ENCODE data around the gene RUSC2.
"Not testable (repeated sequence)": the region's sequence is repeated elsewhere in the genome, so short reads cannot be mapped to it uniquely, and the experiment has no call there.

RUSC2 gene

DNA sequence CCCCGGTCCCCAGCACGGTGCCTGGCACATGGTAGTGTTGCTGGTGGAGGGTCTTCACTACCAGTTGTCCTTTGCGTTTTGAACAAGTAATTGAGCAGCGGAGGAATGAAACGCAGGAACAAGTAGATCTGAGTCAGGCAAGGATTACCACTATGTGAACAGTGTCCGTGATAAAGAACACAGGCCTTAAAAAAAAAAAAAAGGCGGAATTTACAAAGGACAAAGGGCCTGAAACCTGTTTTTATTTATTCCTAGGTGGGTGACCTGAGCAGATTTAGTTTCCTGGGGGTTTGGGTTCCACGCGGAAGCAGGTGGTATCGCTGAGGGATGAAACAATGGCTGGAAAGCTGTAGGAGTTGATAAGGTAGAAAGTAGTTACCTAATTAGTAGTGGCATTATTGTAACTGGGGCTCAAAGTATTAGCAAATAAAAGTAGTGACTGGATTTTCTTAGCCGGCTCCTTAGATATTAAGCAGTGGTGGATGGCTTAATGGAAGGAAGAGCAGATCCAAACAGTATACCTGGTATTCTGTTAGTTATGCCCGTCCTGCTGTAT is 1.1 kb downstream of the RUSC2 start:
- no peak for DNase-seq

DNA sequence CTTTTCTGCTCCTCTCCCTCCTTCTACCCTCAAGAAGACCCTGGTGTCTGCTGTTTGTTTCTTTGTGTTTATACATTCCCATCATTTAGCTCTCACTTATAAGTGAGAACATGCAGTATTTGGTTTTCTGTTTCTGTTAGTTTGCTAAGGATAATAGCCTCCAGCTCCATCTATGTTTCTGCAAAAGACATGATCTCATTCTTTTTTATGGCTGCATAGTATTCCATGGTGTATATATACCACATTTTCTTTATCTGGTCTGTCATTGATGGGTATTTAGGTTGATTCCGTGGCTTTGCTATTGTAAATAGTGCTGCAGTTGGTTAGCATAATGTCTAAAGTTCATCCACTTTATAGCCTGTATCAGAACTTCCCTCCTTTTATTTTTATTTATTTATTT is 3.2 kb downstream of the RUSC2 start:
- not testable (repeated sequence) for DNase-seq

DNA sequence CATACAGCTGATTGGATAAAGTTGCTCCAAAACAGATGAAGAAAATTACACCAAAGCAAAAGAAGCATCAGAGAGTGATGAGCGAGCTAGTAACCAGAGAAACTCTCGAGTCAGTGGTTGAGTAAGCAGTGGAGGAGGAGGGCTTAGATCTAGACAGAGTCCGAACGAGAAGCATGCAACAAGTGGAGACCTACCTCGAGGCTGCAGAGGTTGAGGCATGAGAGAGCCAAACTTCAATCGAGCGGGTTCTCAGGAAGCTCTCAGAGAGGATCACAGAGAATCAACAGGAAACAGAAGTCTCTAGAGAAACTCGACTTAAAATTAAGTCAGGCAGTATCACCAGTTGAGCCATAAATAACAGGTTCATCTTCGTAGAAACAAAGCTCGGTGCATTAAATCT is 6.1 kb downstream of the RUSC2 start:
- DNase-seq: no peak

DNA sequence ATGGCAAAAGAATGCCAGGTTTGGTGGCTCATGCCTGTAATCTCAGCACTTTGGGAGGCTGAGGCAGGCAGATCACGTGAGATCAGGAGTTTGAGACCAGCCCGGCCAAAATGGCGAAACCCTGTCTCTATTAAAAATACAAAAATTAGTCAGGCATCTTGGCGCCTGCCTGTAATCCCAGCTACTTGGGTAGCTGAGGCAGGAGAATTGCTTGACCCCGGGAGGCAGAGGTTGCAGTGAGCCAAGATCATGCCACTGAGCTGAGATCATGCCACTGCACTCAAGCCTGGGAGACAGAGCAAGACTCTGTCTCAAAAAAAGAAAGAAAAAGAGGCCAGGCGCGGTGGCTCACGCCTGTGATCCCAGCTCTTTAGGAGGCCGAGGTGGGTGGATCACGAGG is 8.3 kb downstream of the RUSC2 start:
- DNase-seq: not testable (repeated sequence)

DNA sequence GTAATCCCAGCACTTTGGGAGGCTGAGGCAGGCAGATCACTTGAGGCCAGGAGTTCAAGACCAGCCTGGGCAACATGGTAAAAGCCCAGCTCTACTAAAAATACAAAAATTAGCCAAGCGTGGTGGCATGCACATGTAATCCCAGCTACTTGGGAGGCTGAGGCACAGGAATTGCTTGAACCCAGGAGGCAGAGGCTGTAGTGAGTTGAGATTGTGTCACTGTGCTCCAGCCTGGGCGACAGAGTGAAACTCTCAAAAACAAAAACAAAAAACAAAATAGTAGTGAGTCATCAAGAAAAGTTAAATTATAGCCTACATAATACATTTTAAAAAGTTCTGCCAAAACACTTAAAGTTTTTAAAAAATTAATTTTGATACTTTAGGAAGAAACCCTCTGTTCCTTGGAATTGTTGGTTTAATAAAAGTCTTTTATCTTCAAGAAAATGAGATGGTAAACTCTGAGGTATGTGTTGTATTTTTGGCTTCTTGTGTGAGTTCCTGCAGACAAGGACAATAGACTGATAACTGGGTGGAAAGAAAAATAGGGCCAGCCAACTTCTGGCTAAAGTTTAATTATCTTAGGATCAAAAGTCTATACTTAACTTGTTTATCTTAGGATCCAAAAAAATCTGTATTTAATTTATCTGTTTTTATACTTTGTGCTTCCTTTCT is 9.3 kb downstream of the RUSC2 start:
- no peak for DNase-seq

DNA sequence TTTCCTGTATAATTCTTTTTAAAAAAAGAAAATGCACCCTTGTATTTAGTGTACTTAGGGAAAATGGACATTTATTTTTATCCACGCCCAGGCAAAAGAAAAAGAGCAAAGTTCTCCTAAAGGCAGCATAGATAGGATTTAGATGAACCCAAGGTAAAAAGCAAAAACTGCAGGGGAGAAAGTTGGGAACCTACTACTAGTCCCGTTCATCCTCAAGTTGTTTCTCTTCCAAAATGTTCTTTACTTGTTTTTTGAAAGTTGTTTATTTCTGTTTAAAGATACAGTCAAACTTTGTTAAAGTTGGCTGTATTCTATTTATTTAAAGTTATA is 9.8 kb downstream of the RUSC2 start:
- DNase-seq: no peak

DNA sequence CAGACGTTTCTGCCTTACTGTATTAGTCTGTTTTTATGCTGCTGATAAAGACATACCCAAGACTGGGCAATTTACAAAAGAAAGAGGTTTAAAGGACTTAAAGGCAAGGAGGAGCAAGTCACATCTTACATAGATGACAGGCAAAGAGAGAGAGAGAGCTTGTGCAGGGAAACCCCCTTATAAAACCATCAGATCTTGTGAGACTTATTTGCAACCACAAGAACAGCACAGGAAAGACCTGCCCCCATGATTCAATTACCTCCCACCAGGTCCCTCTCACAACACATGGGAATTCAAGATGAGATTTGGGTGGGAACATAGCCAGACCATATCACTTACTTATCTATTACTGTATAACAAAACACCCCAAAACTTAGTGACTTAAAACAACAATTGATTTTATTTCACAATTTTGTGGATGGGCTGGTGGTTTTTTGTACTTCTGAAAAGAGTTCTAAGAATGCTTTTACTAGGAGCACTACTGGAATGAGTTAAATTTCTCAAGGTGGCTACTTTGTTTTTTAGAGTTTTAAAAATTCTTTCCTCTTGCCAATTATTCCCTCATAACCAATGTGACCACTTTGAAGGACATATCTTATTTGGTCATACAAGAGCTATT is 10.3 kb downstream of the RUSC2 start:
- no peak for DNase-seq

DNA sequence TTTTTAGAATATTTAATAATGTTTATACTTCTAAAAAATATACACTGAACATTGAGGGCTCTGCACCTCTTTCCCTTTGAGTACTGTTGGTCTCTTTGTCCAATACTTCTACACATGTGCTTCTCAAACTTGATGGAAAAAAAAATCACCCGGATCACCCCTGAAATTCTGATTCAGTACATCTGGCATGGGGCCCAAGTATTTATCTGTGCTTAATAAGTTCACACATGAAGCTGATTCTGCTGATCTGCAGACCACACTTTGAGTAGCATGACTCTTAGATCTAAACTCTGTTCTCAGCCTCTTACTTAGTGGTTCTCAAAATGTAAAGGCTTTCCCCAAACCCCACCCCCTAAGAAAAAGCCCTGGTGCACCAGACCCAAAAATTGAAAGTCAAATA is 12.0 kb downstream of the RUSC2 start:
- DNase-seq: no peak

DNA sequence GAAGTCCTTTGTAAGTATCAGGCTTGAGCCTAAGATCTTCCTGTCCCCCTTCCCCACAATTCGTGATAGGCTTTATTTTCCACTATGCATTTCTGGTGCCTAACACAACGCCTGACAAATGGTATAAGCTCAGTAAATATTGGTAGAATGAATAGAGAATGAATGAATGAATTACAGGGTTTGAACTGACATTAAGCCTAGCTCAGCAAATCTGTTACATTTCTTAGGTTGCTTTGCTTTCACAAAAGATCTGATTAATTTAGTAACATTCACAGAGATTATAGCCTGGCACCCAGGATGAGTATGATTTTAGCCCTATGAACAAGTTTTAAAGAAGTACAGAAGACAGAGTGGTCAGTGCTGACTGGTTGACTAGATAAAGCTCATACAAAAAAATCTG is 16.4 kb downstream of the RUSC2 start:
- no peak for DNase-seq

DNA sequence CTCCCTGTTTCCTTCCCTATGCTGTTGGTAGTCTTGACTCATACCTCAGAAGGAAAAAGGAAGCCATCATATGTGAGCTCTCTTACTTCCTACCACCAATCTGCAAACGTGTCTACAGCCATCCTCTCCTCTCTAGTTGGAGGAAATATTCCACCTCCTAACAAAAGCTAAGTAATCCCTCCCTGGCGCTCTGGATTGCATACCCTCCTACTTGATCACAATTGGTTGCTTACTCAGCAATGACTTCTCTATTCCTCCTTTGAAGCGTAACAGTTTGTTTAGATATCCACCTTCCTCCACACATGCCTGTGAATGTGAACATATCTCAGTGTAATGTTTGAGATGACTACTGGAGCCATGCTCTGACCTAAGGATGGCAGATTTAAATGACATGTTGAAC is 18.2 kb downstream of the RUSC2 start:
- DNase-seq: no peak

DNA sequence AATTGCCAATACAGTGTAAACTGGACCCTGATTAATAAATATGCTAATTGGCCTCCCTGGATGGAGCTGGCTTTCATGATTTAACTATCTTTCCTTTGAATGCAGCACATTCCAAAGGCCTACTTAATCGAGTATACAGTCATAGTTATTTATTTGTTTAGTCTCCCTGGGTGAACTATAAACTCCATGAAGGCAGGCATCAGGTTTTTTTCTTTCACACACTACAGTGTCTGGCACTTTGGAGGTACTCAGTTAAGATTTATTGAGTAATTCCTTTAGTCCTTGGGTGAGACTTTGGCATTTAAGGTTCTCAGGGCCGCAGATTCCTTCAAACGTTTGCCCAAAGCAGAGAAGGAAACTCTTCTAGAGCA is 20.5 kb downstream of the RUSC2 start:
- no peak for DNase-seq

DNA sequence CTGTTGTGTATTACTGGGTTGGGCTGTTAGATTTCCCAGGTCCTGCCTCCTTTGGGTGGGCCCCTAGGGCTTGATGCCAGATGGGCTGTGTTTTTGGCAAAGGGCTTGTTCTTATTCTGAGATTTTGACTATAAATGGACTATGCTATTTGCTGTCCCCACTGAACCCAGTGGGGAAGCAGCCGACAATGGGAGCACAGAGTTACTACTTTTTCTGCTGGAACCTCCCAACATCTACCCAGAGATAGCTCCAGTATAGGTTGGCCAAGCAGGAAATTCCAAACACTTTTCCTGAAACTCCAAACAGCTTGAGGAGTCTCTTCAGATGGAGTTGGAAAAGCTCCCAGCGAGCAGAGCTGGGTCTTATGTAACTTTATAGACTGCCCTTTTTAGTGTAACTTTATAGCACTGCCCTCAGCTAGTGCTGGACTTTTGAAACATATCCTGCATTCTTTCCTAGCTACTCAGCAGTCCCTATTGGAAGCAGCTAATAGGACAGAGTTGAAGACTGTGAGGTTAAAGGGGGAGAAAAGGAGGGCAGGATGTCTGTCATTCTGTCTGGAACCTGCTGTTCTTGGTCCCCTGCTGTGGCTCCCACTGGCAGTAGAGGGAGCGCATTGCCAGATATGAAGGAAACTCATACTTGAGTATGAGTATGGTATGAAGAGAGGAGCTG is 21.0 kb downstream of the RUSC2 start:
- no peak for DNase-seq

DNA sequence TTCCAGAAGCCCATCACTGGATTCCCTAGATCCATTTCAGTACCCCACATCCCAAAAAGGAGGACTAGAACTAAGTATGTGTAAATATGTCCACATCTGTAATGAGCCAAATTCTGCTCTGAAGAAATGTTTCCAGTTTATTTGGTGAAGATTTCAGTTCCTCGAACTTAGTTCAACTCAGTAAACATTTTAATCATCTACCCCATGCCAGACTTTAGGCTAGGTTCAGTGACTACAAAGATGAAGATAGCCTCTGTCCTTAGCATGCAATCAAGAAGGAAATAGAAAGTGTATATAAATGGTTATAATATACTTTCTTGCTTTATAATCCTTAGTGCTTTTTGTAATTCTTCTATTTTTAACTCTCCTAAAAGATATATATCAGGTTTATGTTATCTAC is 21.5 kb downstream of the RUSC2 start:
- DNase-seq: no peak

DNA sequence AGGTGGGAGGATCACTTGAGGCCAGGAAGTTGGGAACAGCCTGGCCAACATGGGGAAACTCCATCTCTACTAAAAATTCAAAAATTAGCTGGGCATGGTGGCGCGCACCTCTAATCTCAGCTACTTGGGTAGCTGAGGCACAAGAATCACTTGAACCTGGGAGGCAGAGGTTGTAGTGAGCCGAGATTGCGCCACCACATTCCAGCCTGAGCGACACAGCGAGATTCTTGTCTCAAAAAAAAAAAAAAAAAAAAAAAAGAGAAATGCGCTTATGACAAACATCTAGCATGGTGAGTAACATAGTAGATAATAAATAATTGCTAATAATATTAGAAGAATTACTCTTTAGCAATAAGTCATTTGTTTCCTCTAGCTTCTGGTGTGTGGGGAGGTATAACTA is 25.9 kb downstream of the RUSC2 start:
- no peak for DNase-seq

DNA sequence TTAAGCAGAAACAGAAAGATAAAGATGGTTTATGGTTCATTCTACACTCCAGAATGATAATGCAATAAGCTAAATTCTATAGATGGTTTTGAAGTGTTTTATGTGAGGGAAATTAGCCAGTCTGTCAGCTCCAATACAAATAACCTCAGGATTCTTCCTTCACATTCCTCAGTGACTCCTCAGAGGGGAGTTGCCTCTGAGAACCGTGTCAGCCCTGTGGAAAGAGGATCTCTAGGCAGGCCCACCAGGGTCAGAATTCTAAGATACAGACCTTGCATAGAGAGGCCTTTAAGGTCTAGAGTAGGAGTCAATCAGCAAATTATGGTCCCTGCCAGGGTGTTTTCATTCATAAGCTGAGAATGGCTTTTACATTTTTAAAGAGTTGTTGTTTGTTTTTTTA is 26.6 kb downstream of the RUSC2 start:
- DNase-seq: no peak

DNA sequence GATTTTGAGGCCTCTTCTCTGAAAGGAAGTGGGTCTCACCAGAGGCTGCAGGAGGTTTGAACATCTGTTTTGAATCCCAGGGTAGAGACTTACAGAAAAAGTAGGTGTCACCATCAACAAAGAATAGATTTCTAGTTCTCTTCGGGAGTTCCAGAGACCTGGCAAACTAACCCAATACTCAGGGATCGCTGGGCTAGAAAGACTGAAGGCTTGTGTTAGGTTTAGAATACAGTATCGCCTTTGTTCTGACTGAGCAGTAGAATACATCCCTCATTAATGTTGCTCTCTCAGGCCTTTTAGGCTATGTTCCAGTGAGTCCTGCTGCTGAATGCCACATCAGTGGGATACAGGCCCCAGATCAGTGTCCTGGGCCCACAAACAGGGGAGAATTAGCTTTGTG is 27.2 kb downstream of the RUSC2 start:
- no peak for DNase-seq

DNA sequence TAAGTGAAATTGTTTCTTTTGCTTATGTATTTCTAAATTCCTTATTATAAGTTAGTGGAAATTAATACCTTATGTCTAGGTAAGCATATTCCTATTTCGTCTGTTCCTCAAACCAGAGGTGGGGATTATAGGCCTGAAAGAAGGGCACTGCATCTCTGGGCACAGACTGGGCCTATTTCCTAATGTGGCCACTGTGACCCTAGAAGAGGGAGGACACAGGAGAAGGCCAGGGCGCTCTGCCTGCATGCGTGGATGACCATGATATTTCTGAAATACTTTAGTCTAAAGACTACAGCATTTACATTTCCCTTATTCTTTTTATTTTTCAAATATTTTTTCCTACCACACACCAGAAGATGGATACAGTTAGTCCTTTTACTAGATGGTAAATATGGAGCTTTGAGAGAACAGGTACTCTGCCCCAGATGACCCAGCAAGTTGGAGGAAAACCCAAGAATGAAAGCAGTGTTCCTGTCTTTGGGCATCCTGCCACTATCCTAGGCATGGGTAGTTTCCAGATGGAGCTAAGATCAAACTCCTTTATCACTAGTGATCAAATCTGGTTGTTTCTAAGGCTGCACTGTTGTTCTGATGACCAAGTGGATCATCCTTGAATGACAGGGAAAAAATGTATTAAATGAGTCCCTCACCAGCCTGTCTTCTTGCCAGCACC is 27.8 kb downstream of the RUSC2 start:
- no peak for DNase-seq

DNA sequence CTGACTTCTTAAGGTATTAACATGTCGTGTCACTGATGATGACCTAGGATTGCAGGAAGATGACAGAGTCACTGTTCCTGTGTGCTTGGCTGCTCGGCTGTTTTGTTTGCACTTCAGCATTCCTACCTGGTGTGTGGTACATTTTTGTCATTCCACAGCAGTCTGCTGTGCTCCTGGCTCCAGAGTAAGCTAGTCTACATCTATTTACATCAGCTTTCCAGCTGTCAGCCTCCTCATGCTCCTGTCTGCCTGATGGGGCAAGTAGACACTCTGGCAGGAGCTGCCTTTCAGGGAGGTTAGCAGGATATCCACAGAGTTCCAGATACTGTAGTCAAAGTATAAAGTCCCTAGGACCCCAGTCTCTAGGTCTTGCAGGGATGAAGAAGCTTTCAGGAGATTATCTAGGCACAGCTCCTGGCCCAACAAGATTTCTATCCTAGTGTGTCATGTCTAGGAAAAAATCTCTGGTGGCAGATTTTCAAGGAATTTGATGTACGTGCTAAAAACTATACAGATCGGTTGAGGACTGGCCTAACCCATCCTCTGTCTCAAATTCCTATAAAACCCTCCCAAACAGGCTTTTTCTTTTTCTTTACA is 28.4 kb downstream of the RUSC2 start:
- no peak for DNase-seq

DNA sequence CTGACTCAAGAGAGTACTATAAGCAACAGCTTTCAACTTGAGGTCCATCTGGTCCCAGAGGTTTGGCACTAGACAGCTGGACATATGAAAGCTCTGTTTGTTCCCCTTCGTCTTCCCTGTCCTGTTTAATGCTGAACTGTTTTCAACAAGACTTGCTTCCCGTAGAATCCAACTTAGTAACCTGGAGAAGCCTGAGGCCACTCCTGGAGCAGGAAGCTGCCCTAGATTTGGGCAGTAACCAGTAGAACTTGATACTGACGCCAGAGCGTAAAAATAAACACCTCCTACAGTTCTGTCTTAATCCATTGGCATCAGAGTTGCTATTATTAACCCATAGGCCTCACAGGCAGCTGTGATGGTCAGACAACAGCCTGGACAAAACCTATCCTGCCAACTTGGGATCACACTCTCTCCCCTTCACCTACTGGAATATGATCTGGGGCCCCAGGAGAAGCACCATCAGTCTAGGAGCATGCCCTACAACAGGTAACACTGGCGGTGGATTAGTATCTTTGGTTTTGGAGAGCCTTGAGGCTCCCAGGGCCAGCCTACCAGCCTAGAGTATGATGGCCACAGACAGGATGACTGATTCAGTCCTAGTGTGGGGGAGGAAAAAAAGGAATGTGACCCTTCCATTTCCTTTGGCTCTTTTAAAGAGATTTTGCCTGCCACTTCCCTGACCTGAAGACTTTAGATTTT is 29.2 kb downstream of the RUSC2 start:
- DNase-seq: no peak

DNA sequence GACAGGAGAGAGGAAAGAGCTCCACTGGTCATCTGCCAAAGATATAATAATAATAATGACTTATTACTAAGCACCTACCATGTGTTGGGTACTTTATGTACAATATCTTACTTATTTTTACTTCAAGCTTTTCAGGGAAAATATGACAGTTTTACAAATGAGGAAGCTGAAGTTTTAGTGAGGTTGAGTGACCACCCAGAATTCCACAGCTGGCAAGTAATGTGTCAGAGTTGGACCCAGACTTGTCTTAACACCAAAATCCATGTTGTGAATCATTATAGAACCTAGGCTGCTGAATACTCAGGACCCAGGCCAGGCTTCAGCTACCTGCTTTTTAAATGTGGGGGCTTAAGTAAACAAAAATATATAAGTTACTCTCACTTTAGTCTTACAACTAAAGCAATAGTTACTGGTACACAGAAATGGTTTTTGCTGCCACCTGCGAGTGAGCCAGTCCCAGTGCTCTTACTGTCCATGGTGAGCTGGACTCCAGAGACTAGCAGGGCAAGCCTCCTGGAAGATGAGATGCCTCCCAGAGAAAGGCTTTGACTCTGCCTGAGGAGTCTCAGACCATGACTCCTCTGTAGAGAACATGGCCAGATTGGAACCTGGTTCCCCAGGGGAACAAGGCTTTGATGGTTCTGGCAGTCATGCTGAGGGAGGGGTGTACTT is 29.9 kb downstream of the RUSC2 start:
- DNase-seq: no peak

DNA sequence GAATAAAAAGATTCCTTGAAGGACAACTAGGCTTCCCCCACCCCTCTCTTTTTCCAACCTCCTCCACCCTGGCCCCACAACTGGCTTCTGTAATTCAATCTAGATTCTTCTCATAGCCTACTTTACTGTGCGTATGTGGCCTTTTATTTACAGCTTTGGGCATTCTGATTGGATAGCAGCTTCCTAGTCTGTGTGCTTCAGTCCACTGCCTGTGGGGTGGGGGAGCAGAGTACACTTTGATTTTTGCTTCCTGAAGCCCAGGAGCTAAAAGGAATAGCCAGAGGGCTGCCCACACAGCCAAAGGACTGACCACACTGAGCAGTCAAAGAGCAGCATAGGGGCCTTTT is 30.4 kb downstream of the RUSC2 start:
- DNase-seq: no peak

DNA sequence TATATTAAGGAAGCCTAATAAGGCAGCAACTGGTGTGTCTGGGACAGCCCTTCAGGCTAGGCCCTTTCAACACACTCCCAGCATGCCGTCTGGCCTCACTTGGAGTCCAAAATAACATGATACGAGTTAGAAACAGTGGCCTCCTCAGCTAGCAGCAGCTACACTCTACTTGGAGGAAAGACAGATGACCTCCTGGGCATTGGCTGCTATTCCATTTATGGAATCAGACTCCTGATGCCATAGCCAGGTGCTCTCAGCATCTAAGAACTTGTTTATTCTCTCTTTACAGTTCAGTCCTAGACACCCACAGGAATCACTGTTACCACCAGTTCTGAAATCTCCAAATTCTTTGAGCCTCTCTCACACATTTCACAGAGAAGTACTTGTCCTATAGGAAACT is 31.8 kb downstream of the RUSC2 start:
- no peak for DNase-seq

Measured in effector CD4-positive, alpha-beta T cell (primary cell).